ENCODE measurements around the gene NAGA.
A peak's percentile ranks its signal among the peaks of the same experiment; 100 is the strongest.

The NAGA gene

GRCh38 chr22:42090596-42091454, 20.2 kb upstream of the NAGA start, which contains the start of gene NDUFA6:
TSS of gene NDUFA6 (minus strand) at chr22:42090772. CDS start at chr22:42090744, 28 bp downstream.
- WGBS (ENCODE audit: extremely low coverage, insufficient coverage, low lambda C conversion rate): no CpG with 5 or more reads among the region's 71 CpGs
- peak within 1 kb of the TSS; percentile 83 for H3K4ac ChIP-seq (ENCODE audit: low read depth, low read length)
- H3K4me3 ChIP-seq (ENCODE audit: low read length): peak within 1 kb of the TSS; percentile 97
- H2BK120ac ChIP-seq (ENCODE audit: low read depth, low read length): no peak within 1 kb of the TSS
- H2AK5ac ChIP-seq (ENCODE audit: low read length): no peak within 1 kb of the TSS
- no peak within 1 kb of the TSS for H2BK15ac ChIP-seq (replicated peaks; ENCODE audit: low read depth)
- peak within 1 kb of the TSS; percentile 35 for H3K18ac ChIP-seq (ENCODE audit: low read length)
- peaks cover 10% of the 10 kb centered on the region for H3K79me1 ChIP-seq (ENCODE audit: low read length)
- peak within 1 kb of the TSS; percentile 100 for H3K23ac ChIP-seq (ENCODE audit: low read length)
- H4K5ac ChIP-seq (ENCODE audit: low read length): no peak within 1 kb of the TSS
- no peaks in the 10 kb centered on the region for H3K4me1 ChIP-seq (ENCODE audit: control insufficient read depth, low read depth, low read length)
- H3K27ac ChIP-seq (ENCODE audit: low read depth, low read length): peak within 1 kb of the TSS; percentile 53
- peak within 1 kb of the TSS; percentile 90 for H2BK5ac ChIP-seq (ENCODE audit: low read length)
- H3K79me2 ChIP-seq (ENCODE audit: control insufficient read depth, insufficient read depth, low read length): peaks cover 12% of the 10 kb centered on the region
- H3K36me3 ChIP-seq (ENCODE audit: control insufficient read depth, insufficient read depth, low read length): peaks cover 5% of the 10 kb centered on the region
- peak within 1 kb of the TSS; percentile 99 for H3K9ac ChIP-seq (ENCODE audit: low read length)
- peak; percentile 100 for DNase-seq
- H3K56ac ChIP-seq (ENCODE audit: low read length): peak within 1 kb of the TSS; percentile 100
- peak within 1 kb of the TSS; percentile 91 for H3K4me2 ChIP-seq (ENCODE audit: low read length)
- H4K8ac ChIP-seq (ENCODE audit: low read depth, low read length): no peak within 1 kb of the TSS
- no peaks in the 10 kb centered on the region for H3K27me3 ChIP-seq (ENCODE audit: insufficient read depth, low read length, poor library complexity)

DNA sequence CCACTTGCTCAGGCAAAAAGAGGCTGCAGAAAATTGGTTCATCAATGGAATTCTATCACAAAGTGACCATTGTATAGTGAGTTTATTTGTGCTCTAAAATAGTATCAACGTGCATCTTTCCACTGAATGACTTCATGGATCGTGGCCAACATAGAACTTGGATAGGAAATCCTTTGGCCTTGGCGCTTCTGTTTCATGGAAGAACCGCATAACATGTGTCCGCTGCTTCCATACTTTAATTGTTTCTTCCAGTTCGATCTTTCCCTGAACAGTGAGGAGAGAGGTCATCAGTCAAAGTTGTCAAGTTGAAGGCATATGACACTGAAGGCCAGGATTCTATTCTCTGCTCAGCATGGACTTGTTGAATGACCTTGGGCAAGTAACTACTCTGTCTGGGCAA, 15.4 kb upstream of the NAGA start:
- Histone ChIP-seq H3K4ac (ENCODE audit: low read depth, low read length) (no peak overlapping the region), H3K79me2 (ENCODE audit: control insufficient read depth, insufficient read depth, low read length) (peaks cover 12% of the 10 kb centered on the region), H2BK15ac (replicated peaks; ENCODE audit: low read depth) (no peak overlapping the region), H3K4me3 (ENCODE audit: low read length) (no peak overlapping the region), H3K56ac (ENCODE audit: low read length) (no peak overlapping the region), H3K27me3 (ENCODE audit: insufficient read depth, low read length, poor library complexity) (no peaks in the 10 kb centered on the region), H3K36me3 (ENCODE audit: control insufficient read depth, insufficient read depth, low read length) (peaks cover 9% of the 10 kb centered on the region), H3K27ac (ENCODE audit: low read depth, low read length) (no peak overlapping the region), H4K5ac (ENCODE audit: low read length) (no peak overlapping the region), H2BK120ac (ENCODE audit: low read depth, low read length) (no peak overlapping the region), H3K9ac (ENCODE audit: low read length) (no peak overlapping the region), H2BK5ac (ENCODE audit: low read length) (no peak overlapping the region), H3K4me1 (ENCODE audit: control insufficient read depth, low read depth, low read length) (no peaks in the 10 kb centered on the region), H3K23ac (ENCODE audit: low read length) (no peak overlapping the region), H3K18ac (ENCODE audit: low read length) (no peak overlapping the region), H3K79me1 (ENCODE audit: low read length) (peaks cover 10% of the 10 kb centered on the region), H3K4me2 (ENCODE audit: low read length) (no peak overlapping the region), H2AK5ac (ENCODE audit: low read length) (no peak overlapping the region), H4K8ac (ENCODE audit: low read depth, low read length) (no peak overlapping the region)
- DNase-seq: no peak
- WGBS (ENCODE audit: extremely low coverage, insufficient coverage, low lambda C conversion rate): no CpG with 5 or more reads among the region's 6 CpGs

- Histone ChIP-seq H3K23ac (ENCODE audit: low read length) (no peak overlapping the region), H3K4me2 (ENCODE audit: low read length) (no peak overlapping the region), H3K18ac (ENCODE audit: low read length) (no peak overlapping the region), H3K4me3 (ENCODE audit: low read length) (no peak overlapping the region), H4K5ac (ENCODE audit: low read length) (no peak overlapping the region), H3K4ac (ENCODE audit: low read depth, low read length) (no peak overlapping the region), H3K79me2 (ENCODE audit: control insufficient read depth, insufficient read depth, low read length) (peaks cover 12% of the 10 kb centered on the region), H3K27me3 (ENCODE audit: insufficient read depth, low read length, poor library complexity) (no peaks in the 10 kb centered on the region), H3K36me3 (ENCODE audit: control insufficient read depth, insufficient read depth, low read length) (peaks cover 9% of the 10 kb centered on the region), H3K27ac (ENCODE audit: low read depth, low read length) (no peak overlapping the region), H2BK120ac (ENCODE audit: low read depth, low read length) (no peak overlapping the region), H3K79me1 (ENCODE audit: low read length) (peaks cover 10% of the 10 kb centered on the region), H2AK5ac (ENCODE audit: low read length) (no peak overlapping the region), H2BK15ac (replicated peaks; ENCODE audit: low read depth) (no peak overlapping the region), H3K56ac (ENCODE audit: low read length) (no peak overlapping the region), H4K8ac (ENCODE audit: low read depth, low read length) (no peak overlapping the region), H2BK5ac (ENCODE audit: low read length) (no peak overlapping the region), H3K9ac (ENCODE audit: low read length) (no peak overlapping the region), H3K4me1 (ENCODE audit: control insufficient read depth, low read depth, low read length) (peaks cover 2% of the 10 kb centered on the region)
- DNase-seq: no peak
- no CpG with 5 or more reads among the region's 8 CpGs for WGBS (ENCODE audit: extremely low coverage, insufficient coverage, low lambda C conversion rate)
These were observed 14.3 kb upstream of the NAGA start for GRCh38 chr22:42084874-42085273.

DNA sequence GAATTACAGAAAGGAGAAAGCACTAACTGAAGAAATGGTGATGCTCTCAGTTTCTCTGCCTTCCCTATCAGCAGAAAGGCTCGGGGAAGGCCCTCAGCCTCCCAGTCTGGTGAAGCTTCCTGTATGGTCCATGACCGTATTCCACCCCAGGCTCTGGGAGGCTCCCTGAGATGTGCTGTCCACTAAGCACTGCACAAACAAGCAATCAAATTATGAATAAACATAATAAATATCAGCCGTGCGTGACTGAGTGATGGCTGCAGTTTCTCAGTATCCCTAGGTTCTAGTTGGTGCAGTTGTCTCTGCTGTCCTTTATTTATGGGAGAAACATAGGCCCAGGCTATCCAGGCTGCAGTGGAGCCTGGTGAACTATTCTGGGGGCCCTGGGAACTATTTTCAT, 12.5 kb upstream of the NAGA start:
- Histone ChIP-seq H3K27ac (ENCODE audit: low read depth, low read length) (no peak overlapping the region), H4K5ac (ENCODE audit: low read length) (no peak overlapping the region), H3K23ac (ENCODE audit: low read length) (no peak overlapping the region), H3K18ac (ENCODE audit: low read length) (no peak overlapping the region), H2BK5ac (ENCODE audit: low read length) (no peak overlapping the region), H2AK5ac (ENCODE audit: low read length) (no peak overlapping the region), H2BK15ac (replicated peaks; ENCODE audit: low read depth) (no peak overlapping the region), H3K4ac (ENCODE audit: low read depth, low read length) (no peak overlapping the region), H3K9ac (ENCODE audit: low read length) (no peak overlapping the region), H4K8ac (ENCODE audit: low read depth, low read length) (no peak overlapping the region), H3K4me1 (ENCODE audit: control insufficient read depth, low read depth, low read length) (peaks cover 2% of the 10 kb centered on the region), H3K79me1 (ENCODE audit: low read length) (peaks cover 2% of the 10 kb centered on the region), H3K4me2 (ENCODE audit: low read length) (no peak overlapping the region), H3K79me2 (ENCODE audit: control insufficient read depth, insufficient read depth, low read length) (peaks cover 2% of the 10 kb centered on the region), H2BK120ac (ENCODE audit: low read depth, low read length) (no peak overlapping the region), H3K4me3 (ENCODE audit: low read length) (no peak overlapping the region), H3K56ac (ENCODE audit: low read length) (no peak overlapping the region), H3K36me3 (ENCODE audit: control insufficient read depth, insufficient read depth, low read length) (peaks cover 9% of the 10 kb centered on the region), H3K27me3 (ENCODE audit: insufficient read depth, low read length, poor library complexity) (no peaks in the 10 kb centered on the region)
- no CpG with 5 or more reads among the region's 4 CpGs for WGBS (ENCODE audit: extremely low coverage, insufficient coverage, low lambda C conversion rate)
- DNase-seq: no peak

DNA sequence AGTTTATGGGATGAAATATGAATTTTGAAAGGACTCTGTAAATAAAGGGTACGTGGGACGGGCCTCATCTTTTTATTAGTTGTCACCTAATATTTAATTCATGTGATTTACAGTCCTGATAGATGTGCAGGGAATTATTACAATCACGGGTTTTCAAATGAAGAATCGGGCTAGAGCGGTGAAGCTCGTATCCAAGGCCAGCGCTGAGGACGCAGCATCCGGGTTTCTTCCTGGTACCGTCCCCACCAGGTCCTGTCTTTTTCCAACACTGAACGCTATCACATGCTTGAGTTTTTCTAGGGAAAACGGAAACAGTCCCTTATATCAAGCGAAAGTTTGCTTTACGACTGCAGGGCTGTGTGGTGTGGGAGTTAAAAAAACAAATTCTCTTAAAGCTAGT, 9.7 kb upstream of the NAGA start:
- H4K8ac ChIP-seq (ENCODE audit: low read depth, low read length): no peak overlapping the region
- no peak overlapping the region for H3K4ac ChIP-seq (ENCODE audit: low read depth, low read length)
- no peak overlapping the region for H3K23ac ChIP-seq (ENCODE audit: low read length)
- H3K4me3 ChIP-seq (ENCODE audit: low read length): peak overlapping the region; percentile 32
- peak; percentile 25 for DNase-seq
- no peak overlapping the region for H2BK5ac ChIP-seq (ENCODE audit: low read length)
- H4K5ac ChIP-seq (ENCODE audit: low read length): no peak overlapping the region
- peaks cover 2% of the 10 kb centered on the region for H3K4me1 ChIP-seq (ENCODE audit: control insufficient read depth, low read depth, low read length)
- H3K9ac ChIP-seq (ENCODE audit: low read length): peak overlapping the region; percentile 46
- peak overlapping the region; percentile 82 for H3K4me2 ChIP-seq (ENCODE audit: low read length)
- H3K56ac ChIP-seq (ENCODE audit: low read length): peak overlapping the region; percentile 73
- peaks cover 2% of the 10 kb centered on the region for H3K79me2 ChIP-seq (ENCODE audit: control insufficient read depth, insufficient read depth, low read length)
- no CpG with 5 or more reads among the region's 14 CpGs for WGBS (ENCODE audit: extremely low coverage, insufficient coverage, low lambda C conversion rate)
- no peak overlapping the region for H2BK15ac ChIP-seq (replicated peaks; ENCODE audit: low read depth)
- H2AK5ac ChIP-seq (ENCODE audit: low read length): no peak overlapping the region
- H3K79me1 ChIP-seq (ENCODE audit: low read length): no peaks in the 10 kb centered on the region
- H3K27ac ChIP-seq (ENCODE audit: low read depth, low read length): no peak overlapping the region
- H3K27me3 ChIP-seq (ENCODE audit: insufficient read depth, low read length, poor library complexity): no peaks in the 10 kb centered on the region
- H3K18ac ChIP-seq (ENCODE audit: low read length): no peak overlapping the region
- H2BK120ac ChIP-seq (ENCODE audit: low read depth, low read length): no peak overlapping the region
- H3K36me3 ChIP-seq (ENCODE audit: control insufficient read depth, insufficient read depth, low read length): no peaks in the 10 kb centered on the region

Measured in mesendoderm (in vitro differentiated cells).